Ascending aorta (tissue), 2 donors: ENCODE data around the gene DCAF16. TPM values are rescaled to one million over a fixed set of nuclear protein-coding genes. Genes with fewer than 3 reads are reported as not detected.

Experiments used
- DNase-seq, 2 donors: peaks; one replicate each; pipeline ENCODE4 v3.0.0-alpha.2; 2019; ENCODE audit warnings: low spot score in 2 of 2
- H3K27ac ChIP-seq, 2 donors: fragments of 200-600 bp; sonication (generic); one replicate each; pipeline ENCODE4 v1.5.1; 2016 to 2017; ENCODE audit warnings: mild to moderate bottlenecking in 1 of 2
- H3K27me3 ChIP-seq: fragments of 200-600 bp; sonication (generic); one replicate; pipeline ENCODE4 v1.5.1; 2017
- H3K36me3 ChIP-seq, 2 donors: fragments of 200-600 bp; sonication (generic); one replicate each; pipeline ENCODE4 v1.5.1; 2016
- H3K4me1 ChIP-seq, 2 donors: fragments of 200-600 bp; sonication (generic); one replicate each; pipeline ENCODE4 v1.5.1; 2016 to 2017; ENCODE audit warnings: mild to moderate bottlenecking in 1 of 2
- H3K4me3 ChIP-seq, 2 donors: fragments of 200-600 bp; sonication (generic); one replicate each; pipeline ENCODE4 v1.5.1; 2016 to 2017; ENCODE audit warnings: mild to moderate bottlenecking in 1 of 2
- H3K9me3 ChIP-seq, 2 donors: fragments of 200-600 bp; sonication (generic); one replicate each; pipeline ENCODE4 v1.5.1; 2016
- CTCF ChIP-seq, 3 experiments: fragments of 200-600 bp in 2 of 3; fragments of 450-650 bp in 1 of 3; sonication (generic) in 2 of 3; IDR thresholded peaks; one replicate each; pipeline ENCODE4 v1.5.1; 2016 to 2019; ENCODE audit warnings: antibody characterized with exemption in 3 of 3, mild to moderate bottlenecking in 1 of 3, moderate library complexity in 1 of 3
- intact Hi-C: fragments of 100-400 bp; cut with DNase I; formaldehyde crosslinking; loops from one replicate; pipeline ENCODE4 v1.15.1; 2023
- total RNA-seq: library from RNA; depleted of rRNA; stranded (reverse); fragments of >200 nt; gene quantifications from one replicate; pipeline ENCODE4 v1.1.0, GENCODE V29; 2016

DCAF16 gene
- total RNA-seq, 1 donor from 2014 or later = 7.9 TPM

GRCh38 chr4:17763416-17763815 lies 47.1 kb downstream of the DCAF16 start:
- H3K9me3 ChIP-seq = peaks cover 0 to 5% of the 10 kb centered on the region in 2 donors
- H3K4me1 ChIP-seq = no peaks in the 10 kb centered on the region
- H3K36me3 ChIP-seq = no peaks in the 10 kb centered on the region
- no peak for DNase-seq
- no peak overlapping the region for H3K27ac ChIP-seq
- no peak for TF ChIP-seq CTCF (IDR thresholded peaks at IDR 0.05)
- no peaks in the 10 kb centered on the region for H3K27me3 ChIP-seq
- no peak overlapping the region for H3K4me3 ChIP-seq
- intact Hi-C loops = no loop called here

- Histone ChIP-seq H3K4me1 (no peaks in the 10 kb centered on the region), H3K27ac (no peak overlapping the region), H3K9me3 (peaks cover 0 to 5% of the 10 kb centered on the region in 2 donors), H3K27me3 (no peaks in the 10 kb centered on the region), H3K4me3 (no peak overlapping the region), H3K36me3 (no peaks in the 10 kb centered on the region)
- TF ChIP-seq CTCF (IDR thresholded peaks at IDR 0.05) = no peak
- intact Hi-C loops = no loop called here
- DNase-seq = no peak
Measured at GRCh38 chr4:17762726-17763125, 47.8 kb downstream of the DCAF16 start.

- H3K36me3 ChIP-seq = no peaks in the 10 kb centered on the region
- no peak overlapping the region for H3K27ac ChIP-seq
- no peak overlapping the region for H3K4me3 ChIP-seq
- no peaks in the 10 kb centered on the region for H3K9me3 ChIP-seq
- TF ChIP-seq CTCF (IDR thresholded peaks at IDR 0.05) = no peak
- intact Hi-C loops = no loop called here
- H3K27me3 ChIP-seq = no peaks in the 10 kb centered on the region
- H3K4me1 ChIP-seq = no peaks in the 10 kb centered on the region
- DNase-seq = no peak
Measured at GRCh38 chr4:17761062-17761461, 49.5 kb downstream of the DCAF16 start.

GRCh38 chr4:17760626-17761025 lies 49.9 kb downstream of the DCAF16 start:
- DNase-seq = no peak
- no peaks in the 10 kb centered on the region for H3K36me3 ChIP-seq
- no peaks in the 10 kb centered on the region for H3K9me3 ChIP-seq
- intact Hi-C loops = no loop called here
- H3K27ac ChIP-seq = no peak overlapping the region
- H3K4me3 ChIP-seq = no peak overlapping the region
- no peaks in the 10 kb centered on the region for H3K4me1 ChIP-seq
- TF ChIP-seq CTCF (IDR thresholded peaks at IDR 0.05) = no peak
- no peaks in the 10 kb centered on the region for H3K27me3 ChIP-seq

- H3K36me3 ChIP-seq = no peaks in the 10 kb centered on the region
- no peak for TF ChIP-seq CTCF (IDR thresholded peaks at IDR 0.05)
Measured at GRCh38 chr4:17758485-17758884, 52.1 kb downstream of the DCAF16 start.

GRCh38 chr4:17757621-17758020 lies 52.9 kb downstream of the DCAF16 start:
- H3K4me1 ChIP-seq = no peaks in the 10 kb centered on the region
- DNase-seq = no peak
- H3K36me3 ChIP-seq = no peaks in the 10 kb centered on the region
- no peaks in the 10 kb centered on the region for H3K27me3 ChIP-seq
- no peak overlapping the region for H3K4me3 ChIP-seq
- H3K27ac ChIP-seq = no peak overlapping the region
- H3K9me3 ChIP-seq = no peaks in the 10 kb centered on the region
- intact Hi-C loops = no loop called here
- TF ChIP-seq CTCF (IDR thresholded peaks at IDR 0.05) = no peak

More at GRCh38 chr4:17758485-17758884, 52.1 kb downstream of the DCAF16 start:
- intact Hi-C loops = no loop called here
- no peak for DNase-seq
- Histone ChIP-seq H3K27me3 (no peaks in the 10 kb centered on the region), H3K4me1 (no peaks in the 10 kb centered on the region), H3K9me3 (no peaks in the 10 kb centered on the region), H3K27ac (no peak overlapping the region), H3K4me3 (no peak overlapping the region)
